IPS DF 19.7 (cell line): Measurements from ENCODE around the gene EYS.

ENCODE experiments used
- DNase-seq: peaks from one replicate; pipeline ENCODE4 v3.0.0-alpha.2; 2013; ENCODE audit warnings: low read depth, low spot score

Gene EYS

GRCh38 chr6:64973142-64973541, 733.9 kb downstream of the EYS start:
- DNase-seq, result no peak

DNA sequence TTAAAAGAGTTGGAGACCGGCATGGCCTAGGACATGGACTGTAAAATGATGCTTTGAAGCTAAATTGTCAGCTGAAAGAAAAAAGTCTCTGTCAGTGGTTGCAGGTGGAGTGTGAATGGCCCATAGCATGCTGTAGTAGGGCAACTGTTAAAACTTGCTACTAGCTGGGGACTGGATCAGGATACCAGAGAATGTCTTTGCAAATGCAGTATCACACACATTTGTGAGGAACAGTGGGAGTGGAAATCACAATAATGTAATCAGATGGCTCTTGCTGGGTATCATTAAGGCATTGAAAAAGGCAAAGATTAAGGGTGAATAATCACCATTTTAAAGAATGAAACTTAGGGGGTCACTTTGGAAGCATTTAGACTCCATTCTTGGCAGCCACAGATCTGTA, 737.9 kb downstream of the EYS start:
- no peak for DNase-seq

- no peak for DNase-seq
Measured at GRCh38 chr6:64955435-64955848, 751.6 kb downstream of the EYS start.

- no peak for DNase-seq
Measured at GRCh38 chr6:64949257-64949656, 757.8 kb downstream of the EYS start.

DNA sequence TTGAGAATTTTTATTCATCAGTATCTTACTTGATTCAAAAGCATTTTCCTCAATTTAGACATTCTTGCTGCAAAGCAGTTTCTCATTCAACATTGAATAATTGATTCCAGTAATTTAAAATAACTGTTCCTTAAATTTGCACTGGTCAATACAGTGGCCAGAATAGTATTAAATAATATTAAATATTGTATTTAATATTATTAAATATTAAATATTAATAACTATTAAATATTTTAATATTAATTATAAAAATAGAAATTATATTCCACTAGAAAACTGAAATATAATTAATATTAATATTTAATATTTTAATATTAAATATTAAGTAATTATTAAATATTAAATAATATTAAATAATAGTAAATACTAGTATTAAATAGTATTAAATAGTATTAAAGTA, 758.8 kb downstream of the EYS start:
- DNase-seq, result no peak

- no peak for DNase-seq
Measured at GRCh38 chr6:64945450-64945849, 761.6 kb downstream of the EYS start.

DNA sequence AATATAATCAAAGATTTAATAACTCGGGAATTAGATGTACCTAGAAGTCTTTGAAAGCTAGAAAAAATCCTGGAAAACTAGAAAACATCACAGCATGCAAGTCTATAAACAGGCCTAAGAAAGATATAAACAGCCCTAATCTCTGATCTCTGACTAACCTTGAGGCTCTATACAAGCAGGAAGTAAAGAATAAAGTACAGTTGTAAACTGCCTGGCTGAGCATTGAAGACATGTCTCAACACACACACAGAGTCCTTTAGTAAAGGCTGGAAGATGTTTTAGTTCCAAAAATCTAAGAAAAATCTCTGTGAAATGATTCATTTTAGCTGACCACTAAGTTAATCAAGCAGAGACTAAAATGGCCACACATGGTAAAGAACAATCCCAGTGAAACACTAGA, 774.5 kb downstream of the EYS start:
- no peak for DNase-seq

DNA sequence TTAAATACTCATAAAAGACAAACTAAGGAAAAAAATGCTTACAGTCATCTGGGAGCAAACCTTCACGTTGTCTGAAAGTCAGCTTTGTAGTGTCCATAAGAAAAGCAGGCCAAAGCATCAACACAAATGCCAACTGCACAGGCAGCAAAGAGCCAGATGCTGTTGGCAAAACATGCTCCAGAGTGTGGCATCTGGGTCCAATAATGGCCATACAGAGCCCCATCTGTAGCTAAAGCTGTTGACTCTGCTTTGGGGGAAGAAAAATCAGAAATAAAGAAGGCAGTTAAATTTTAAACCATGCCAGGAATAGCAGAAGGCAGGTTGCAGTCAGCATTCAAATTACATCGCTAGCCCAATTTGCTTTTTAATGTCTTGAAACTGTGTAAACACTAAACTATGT, 776.3 kb downstream of the EYS start:
- no peak for DNase-seq

GRCh38 chr6:64926051-64926450, 781.0 kb downstream of the EYS start:
- DNase-seq, result no peak

GRCh38 chr6:64920257-64920656, 786.8 kb downstream of the EYS start:
- no peak for DNase-seq

- no peak for DNase-seq
Measured at GRCh38 chr6:64914124-64914523, 792.9 kb downstream of the EYS start.

DNA sequence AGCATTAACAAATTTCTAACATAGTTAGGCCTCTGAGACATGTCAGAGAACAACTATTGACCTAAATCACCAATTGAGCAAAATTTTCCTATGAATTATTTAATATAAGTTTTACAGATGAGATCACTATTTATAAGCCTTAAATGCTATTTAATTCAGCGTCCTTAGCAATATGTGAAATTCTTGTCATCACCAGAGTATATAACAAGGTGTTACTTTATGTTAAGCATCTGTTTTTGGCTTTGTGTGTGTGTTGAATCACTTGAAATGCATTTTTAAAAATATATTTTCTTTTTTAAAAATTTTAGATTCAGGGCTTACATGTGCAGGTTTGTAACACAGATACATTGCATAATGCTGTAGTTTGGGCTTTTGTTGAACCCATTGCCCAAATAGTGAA, 794.1 kb downstream of the EYS start:
- DNase-seq, result no peak

- no peak for DNase-seq
Measured at GRCh38 chr6:64908104-64908503, 798.9 kb downstream of the EYS start.

DNA sequence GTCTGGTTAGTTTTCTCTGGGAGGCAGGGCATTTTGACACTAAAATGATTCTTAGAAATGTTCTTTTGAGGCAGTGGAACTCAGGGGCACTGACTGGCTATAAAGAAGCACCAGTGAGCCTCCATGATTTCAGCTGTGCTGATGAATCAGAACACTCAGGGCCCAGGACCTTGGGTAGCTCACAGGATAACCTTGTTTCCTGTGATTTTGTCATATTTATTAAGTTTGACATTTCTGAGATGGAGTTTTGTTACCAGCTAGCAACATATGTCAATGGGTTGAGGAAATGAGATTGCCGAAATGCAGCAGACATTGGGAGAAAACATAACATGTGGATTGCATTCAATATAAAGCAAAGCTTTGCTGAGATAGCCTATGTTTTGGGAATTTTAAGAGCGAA, 802.4 kb downstream of the EYS start:
- DNase-seq, result no peak

GRCh38 chr6:64902596-64902995, 804.4 kb downstream of the EYS start:
- no peak for DNase-seq

GRCh38 chr6:64896939-64897338, 810.1 kb downstream of the EYS start:
- DNase-seq, result no peak

- no peak for DNase-seq
Measured at GRCh38 chr6:64895945-64896344, 811.1 kb downstream of the EYS start.

DNA sequence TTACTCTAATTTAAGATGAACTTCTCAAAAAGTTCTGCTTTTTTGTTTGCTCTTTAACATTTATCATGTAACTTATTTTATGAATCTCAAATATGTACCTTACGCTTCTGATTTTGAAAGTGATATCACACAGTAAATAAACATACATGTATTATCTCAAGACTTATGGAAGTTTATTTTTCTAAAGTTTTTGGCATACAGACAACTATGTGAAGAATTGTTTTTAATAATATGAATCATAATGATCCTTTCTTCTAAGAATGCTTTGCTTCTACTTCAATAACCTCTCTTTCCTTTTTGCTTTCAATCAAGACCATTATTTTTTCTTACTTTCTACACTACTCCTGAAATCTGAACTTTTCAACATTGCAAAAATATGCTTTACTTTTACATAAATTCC, 816.4 kb downstream of the EYS start:
- no peak for DNase-seq

DNA sequence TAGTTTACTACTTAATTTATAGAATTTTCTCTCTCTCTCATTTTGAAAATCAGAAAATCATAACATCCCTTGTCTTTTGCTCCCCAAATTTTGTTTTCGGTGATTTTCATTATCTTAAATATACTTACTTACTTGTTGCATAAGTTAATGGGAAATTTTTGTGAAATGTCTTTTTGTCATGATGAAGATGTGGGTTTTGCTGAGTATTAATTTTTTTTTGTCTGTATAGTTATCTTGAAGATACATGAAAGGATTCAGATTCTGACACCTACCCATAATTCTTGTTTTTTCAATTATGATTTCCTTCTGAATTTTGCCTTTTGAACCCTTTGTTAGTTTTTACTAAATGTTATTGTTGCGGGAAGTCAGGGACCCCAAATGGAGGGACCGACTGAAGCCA, 817.9 kb downstream of the EYS start:
- no peak for DNase-seq

DNA sequence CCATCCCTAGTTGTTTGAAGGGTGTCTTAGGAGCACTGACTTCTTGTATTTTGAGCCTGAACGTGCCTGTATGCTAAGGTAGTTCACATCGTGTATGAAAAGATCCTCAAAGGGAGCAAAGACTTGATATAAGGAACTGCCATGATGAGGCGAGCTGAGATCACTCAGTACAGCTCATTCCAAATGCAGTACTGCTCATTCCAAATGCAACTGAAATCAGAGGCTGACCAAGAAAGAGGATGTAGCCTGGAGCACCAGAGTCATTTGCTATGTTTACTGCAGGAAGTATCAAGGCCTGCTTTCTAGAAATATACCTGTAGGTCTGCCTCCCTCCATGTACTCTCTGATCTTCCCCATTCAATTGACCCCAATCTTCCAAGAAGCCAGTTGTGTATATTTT, 832.2 kb downstream of the EYS start:
- DNase-seq, result no peak

DNA sequence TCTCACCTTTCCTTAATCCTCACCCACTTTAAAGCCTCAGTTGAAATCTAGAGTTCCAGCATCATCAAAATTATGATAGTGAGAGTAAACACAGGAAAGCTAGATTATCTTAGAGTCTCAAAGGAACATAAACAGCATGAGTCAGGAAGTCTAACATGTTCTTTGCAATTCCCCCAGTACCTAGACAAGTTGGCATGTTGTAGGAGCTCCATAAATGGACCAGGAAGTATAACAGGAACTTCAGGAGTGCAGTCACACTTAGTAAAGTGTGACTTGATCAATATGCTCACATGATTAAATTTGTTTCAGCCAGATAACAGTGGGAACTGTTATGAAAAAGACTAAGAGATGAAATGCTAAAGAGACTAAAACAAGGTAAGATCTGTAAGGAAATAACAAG, 834.4 kb downstream of the EYS start:
- DNase-seq, result no peak

DNA sequence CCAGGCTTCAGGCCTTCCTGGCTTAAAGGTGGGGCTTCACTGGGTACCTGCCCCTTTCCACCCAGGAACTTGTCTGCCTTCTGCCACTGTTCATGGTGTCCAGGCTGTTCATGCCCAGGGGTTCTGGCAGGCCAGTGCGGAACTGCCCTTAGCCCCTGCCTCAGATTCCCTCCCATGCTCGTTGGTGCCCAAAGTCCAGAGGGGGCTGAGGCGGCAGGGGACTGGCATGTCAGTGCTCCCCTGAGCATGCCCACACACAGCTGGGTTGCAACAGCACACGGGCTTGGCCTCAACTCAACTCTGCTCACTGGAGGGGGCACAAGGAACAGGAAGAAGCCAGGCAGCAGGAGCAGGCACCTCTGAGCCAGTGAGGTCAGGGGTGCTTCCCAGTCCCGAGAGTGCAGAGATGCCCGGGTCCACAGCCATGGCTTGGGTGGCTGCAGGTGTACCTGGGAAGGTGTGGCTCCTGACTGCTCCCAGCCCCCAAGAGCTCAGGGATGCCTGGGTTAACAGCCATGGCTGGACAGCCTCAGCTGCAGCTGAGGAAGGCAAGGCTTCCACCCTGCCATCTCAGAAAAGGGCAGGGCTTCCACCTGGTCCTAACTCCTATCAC, 845.9 kb downstream of the EYS start:
- no peak for DNase-seq

GRCh38 chr6:64860203-64860602, 846.8 kb downstream of the EYS start:
- no peak for DNase-seq

DNA sequence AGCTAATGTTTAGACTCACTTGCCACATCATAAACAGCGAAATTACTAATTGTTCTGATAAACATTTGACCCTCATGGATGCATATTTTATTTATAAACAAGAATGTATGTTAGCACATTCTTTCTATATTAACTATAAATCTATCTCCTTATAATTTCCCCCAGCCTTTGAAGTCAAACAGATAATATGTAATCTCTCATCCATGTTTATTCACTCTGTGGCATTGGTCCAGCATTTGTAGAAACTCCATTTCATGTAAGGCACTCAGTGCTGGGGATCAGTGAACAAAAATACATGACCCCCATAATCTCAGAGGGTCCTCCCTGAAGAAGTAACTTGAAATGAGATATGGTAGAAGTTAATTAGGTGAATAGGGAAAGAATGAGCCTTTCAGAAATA, 856.9 kb downstream of the EYS start:
- no peak for DNase-seq
